HEK293 (cell line): ENCODE measurements around the gene DIP2C.

Experiments used
- CTCF ChIA-PET: fragments of 350-600 bp; formaldehyde crosslinking; extraction: SDS; loops from one replicate; lab custom pipeline; 2021; ENCODE audit warnings: antibody characterized with exemption; lab: Yijun Ruan, JAX
- POLR2A ChIA-PET: fragments of 300-600 bp; formaldehyde crosslinking; extraction: SDS; loops from one replicate; lab custom pipeline; 2020; ENCODE audit warnings: antibody characterized with exemption, inconsistent platforms; lab: Yijun Ruan, JAX
- H3K27ac ChIP-seq: fragments of 200-500 bp; sonication (Bioruptor generic); 2 replicates; pipeline ENCODE4 v1.5.1; 2014; ENCODE audit warnings: low read depth, low read length, control low read depth, inconsistent platforms; ENCODE audit errors: extremely low read depth
- H3K36me3 ChIP-seq, 2 experiments: fragments of 200-500 bp in 1 of 2; sonication (Bioruptor generic) in 1 of 2; 1 replicate in 1 of 2; 2 replicates in 1 of 2; pipeline ENCODE4 v1.5.1; 2014 to 2017; ENCODE audit warnings: inconsistent platforms in 2 of 2, low read length in 2 of 2; ENCODE audit not compliant: control insufficient read depth in 2 of 2, insufficient read depth in 1 of 2
- H3K4me1 ChIP-seq: fragments of 200-500 bp; sonication (Bioruptor generic); 2 replicates; pipeline ENCODE4 v1.5.1; 2014; ENCODE audit warnings: mild to moderate bottlenecking, low read length, inconsistent platforms; ENCODE audit not compliant: control insufficient read depth, insufficient read depth
- H3K4me3 ChIP-seq: 2 replicates; pipeline ENCODE4 v1.5.1; 2011; ENCODE audit warnings: low read depth, mild to moderate bottlenecking, control low read depth, low read length, moderate library complexity
- H3K9me3 ChIP-seq: fragments of 200-500 bp; sonication (Bioruptor generic); 2 replicates; pipeline ENCODE4 v1.5.1; 2014; ENCODE audit warnings: low read depth, low read length, inconsistent platforms; ENCODE audit not compliant: control insufficient read depth, insufficient read depth
- EGR2 ChIP-seq: fragments of 450-650 bp; formaldehyde crosslinking; IDR thresholded peaks from 2 replicates; pipeline ENCODE4 v1.5.1; 2016; ENCODE audit warnings: low read depth, missing biosample characterization, missing genetic modification characterization
- GLI4 ChIP-seq: fragments of 450-650 bp; formaldehyde crosslinking; IDR thresholded peaks from 2 replicates; pipeline ENCODE4 v1.5.1; 2016; ENCODE audit warnings: missing biosample characterization, missing genetic modification characterization
- GLIS2 ChIP-seq: fragments of 450-650 bp; formaldehyde crosslinking; IDR thresholded peaks from 2 replicates; pipeline ENCODE4 v1.5.1; 2016; ENCODE audit warnings: missing biosample characterization, missing genetic modification characterization
- SCRT1 ChIP-seq: fragments of 450-650 bp; formaldehyde crosslinking; IDR thresholded peaks from 2 replicates; pipeline ENCODE4 v1.5.1; 2016; ENCODE audit warnings: missing biosample characterization, missing genetic modification characterization, borderline replicate concordance
- ZNF394 ChIP-seq: fragments of 450-650 bp; formaldehyde crosslinking; IDR thresholded peaks from 2 replicates; pipeline ENCODE4 v1.5.1; 2016; ENCODE audit warnings: missing biosample characterization, missing genetic modification characterization, mild to moderate bottlenecking, moderate library complexity, borderline replicate concordance
- ZNF792 ChIP-seq: fragments of 450-650 bp; formaldehyde crosslinking; IDR thresholded peaks from 2 replicates; pipeline ENCODE4 v1.5.1; 2016; ENCODE audit warnings: missing biosample characterization, missing genetic modification characterization
- ZSCAN30 ChIP-seq: fragments of 450-650 bp; IDR thresholded peaks from 2 replicates; pipeline ENCODE4 v1.5.1; 2018; ENCODE audit warnings: missing biosample characterization, mild to moderate bottlenecking, missing genetic modification characterization, moderate library complexity
- TF ChIP-seq, protein P1 (sequence below): fragments of 450-650 bp; formaldehyde crosslinking; IDR thresholded peaks from 2 replicates; pipeline ENCODE4 v1.5.1; 2016; ENCODE audit warnings: missing biosample characterization, missing genetic modification characterization
- TF ChIP-seq, protein P2 (sequence below): fragments of 450-650 bp; formaldehyde crosslinking; IDR thresholded peaks from 2 replicates; pipeline ENCODE4 v1.5.1; 2016; ENCODE audit warnings: missing biosample characterization, missing genetic modification characterization
- TF ChIP-seq, protein P3 (sequence below): IDR thresholded peaks from 2 replicates; pipeline ENCODE4 v1.6.1; 2011; ENCODE audit warnings: mild to moderate bottlenecking, low read depth, low read length, borderline replicate concordance
- TF ChIP-seq, protein P4 (sequence below): fragments of 450-650 bp; formaldehyde crosslinking; IDR thresholded peaks from 2 replicates; pipeline ENCODE4 v1.5.1; 2017; ENCODE audit warnings: missing biosample characterization, missing genetic modification characterization

The DIP2C gene

DNA sequence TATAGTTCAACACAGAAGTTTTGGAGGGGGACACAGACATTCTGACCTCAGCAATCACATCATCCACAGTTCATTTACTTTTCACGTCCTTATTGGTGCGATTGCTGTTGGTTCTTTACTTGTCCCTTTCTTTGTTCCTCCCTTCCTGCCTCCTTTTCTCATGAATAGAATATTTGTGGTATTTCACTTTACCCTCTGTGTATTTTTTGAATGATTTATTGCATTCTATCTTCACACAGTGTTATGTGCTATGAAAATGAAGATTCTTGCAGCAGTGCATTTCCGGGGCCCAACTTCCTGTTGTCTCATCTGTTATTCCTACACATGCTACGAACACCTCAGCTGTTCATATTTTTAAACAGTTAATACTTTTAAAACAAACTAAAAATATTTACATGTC lies 374.6 kb downstream of the DIP2C start:
- H3K36me3 ChIP-seq: peaks cover 0 to 21% of the 10 kb centered on the region in 2 experiments; a peak in 1 of 3 replicates
- POLR2A ChIA-PET: no interaction called here
- H3K4me1 ChIP-seq: no peaks in the 10 kb centered on the region
- TF ChIP-seq GLI4 (tag by site-specific recombination): no peak
- TF ChIP-seq, protein P1, sequence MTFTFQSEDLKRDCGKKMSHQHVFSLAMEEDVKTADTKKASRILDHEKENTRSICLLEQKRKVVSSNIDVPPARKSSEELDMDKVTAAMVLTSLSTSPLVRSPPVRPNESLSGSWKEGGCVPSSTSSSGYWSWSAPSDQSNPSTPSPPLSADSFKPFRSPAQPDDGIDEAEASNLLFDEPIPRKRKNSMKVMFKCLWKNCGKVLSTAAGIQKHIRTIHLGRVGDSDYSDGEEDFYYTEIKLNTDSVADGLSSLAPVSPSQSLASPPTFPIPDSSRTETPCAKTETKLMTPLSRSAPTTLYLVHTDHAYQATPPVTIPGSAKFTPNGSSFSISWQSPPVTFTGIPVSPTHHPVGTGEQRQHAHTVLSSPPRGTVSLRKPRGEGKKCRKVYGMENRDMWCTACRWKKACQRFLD (tag by site-specific recombination): no peak
- TF ChIP-seq, protein P2, sequence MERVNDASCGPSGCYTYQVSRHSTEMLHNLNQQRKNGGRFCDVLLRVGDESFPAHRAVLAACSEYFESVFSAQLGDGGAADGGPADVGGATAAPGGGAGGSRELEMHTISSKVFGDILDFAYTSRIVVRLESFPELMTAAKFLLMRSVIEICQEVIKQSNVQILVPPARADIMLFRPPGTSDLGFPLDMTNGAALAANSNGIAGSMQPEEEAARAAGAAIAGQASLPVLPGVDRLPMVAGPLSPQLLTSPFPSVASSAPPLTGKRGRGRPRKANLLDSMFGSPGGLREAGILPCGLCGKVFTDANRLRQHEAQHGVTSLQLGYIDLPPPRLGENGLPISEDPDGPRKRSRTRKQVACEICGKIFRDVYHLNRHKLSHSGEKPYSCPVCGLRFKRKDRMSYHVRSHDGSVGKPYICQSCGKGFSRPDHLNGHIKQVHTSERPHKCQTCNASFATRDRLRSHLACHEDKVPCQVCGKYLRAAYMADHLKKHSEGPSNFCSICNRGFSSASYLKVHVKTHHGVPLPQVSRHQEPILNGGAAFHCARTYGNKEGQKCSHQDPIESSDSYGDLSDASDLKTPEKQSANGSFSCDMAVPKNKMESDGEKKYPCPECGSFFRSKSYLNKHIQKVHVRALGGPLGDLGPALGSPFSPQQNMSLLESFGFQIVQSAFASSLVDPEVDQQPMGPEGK (tag by site-specific recombination): no peak
- TF ChIP-seq EGR2 (tag by site-specific recombination): no peak
- TF ChIP-seq ZNF394 (tag by site-specific recombination): no peak
- no peak for TF ChIP-seq SCRT1
- no peaks in the 10 kb centered on the region for H3K9me3 ChIP-seq
- H3K4me3 ChIP-seq: no peak overlapping the region
- CTCF ChIA-PET: no interaction called here
- no peak overlapping the region for H3K27ac ChIP-seq

DNA sequence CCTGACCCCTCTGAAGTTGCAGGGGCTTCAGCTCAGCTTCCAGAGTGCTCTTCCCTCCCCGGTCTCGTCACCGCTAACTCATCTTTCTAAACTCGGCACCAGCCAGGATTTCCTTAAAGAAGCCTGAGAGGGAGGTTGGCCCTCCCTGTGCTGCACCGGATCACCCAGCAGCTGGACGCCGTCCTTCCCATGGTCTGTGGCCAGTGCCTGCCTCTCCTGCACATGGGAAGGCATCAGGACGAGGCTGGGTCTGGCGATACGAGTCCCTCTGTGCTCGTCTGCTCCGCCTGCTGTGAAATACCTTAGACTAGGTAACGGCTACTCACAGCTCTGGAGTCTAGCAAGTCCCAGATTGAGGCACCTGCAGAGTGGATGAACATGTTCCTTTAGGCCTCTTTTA lies 375.1 kb downstream of the DIP2C start:
- H3K27ac ChIP-seq: no peak overlapping the region

DNA sequence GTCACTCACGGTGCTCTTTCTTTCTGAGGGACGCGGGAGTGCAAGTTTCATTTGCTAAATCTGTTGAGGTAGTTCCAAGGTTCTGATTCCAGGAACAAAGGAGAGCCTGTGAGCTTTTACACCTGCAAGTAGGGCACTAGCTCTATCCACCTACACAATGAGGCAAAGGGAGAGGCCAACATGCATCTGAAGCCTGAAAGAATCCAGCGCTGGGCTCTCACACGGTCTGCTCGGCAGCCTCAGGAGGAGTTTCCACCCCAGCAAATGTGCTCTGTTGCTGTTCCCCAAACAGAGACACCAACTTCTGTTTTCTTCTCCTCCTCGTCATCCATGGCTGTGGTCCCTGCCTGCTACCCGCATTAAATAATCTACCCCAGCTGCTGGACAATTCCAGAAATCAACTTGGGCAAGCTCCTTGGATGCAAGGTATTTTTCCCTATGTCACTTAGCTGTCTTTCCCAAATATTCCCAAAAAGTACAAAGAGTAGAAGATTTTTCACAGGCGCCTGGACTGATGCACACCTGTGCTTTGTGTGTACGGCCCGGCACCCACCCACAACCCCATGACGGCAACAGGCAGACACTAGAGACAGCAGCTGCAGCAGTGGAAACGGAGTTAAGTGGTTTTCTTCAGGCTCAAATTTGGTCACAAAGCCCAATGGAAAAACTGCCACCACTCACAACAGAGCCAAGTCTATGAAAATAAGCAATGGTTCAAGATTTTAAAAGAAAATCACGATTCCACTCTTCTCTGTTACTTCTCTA lies 377.4 kb downstream of the DIP2C start:
- no peak for TF ChIP-seq ZNF792 (tag by site-specific recombination)
- TF ChIP-seq, protein P3, sequence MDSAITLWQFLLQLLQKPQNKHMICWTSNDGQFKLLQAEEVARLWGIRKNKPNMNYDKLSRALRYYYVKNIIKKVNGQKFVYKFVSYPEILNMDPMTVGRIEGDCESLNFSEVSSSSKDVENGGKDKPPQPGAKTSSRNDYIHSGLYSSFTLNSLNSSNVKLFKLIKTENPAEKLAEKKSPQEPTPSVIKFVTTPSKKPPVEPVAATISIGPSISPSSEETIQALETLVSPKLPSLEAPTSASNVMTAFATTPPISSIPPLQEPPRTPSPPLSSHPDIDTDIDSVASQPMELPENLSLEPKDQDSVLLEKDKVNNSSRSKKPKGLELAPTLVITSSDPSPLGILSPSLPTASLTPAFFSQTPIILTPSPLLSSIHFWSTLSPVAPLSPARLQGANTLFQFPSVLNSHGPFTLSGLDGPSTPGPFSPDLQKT: no peak
- TF ChIP-seq, protein P4, sequence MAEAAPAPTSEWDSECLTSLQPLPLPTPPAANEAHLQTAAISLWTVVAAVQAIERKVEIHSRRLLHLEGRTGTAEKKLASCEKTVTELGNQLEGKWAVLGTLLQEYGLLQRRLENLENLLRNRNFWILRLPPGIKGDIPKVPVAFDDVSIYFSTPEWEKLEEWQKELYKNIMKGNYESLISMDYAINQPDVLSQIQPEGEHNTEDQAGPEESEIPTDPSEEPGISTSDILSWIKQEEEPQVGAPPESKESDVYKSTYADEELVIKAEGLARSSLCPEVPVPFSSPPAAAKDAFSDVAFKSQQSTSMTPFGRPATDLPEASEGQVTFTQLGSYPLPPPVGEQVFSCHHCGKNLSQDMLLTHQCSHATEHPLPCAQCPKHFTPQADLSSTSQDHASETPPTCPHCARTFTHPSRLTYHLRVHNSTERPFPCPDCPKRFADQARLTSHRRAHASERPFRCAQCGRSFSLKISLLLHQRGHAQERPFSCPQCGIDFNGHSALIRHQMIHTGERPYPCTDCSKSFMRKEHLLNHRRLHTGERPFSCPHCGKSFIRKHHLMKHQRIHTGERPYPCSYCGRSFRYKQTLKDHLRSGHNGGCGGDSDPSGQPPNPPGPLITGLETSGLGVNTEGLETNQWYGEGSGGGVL (tag by site-specific recombination): no peak
- ChIA-PET POLR2A (interaction anchor here (0.7 kb wide), 1 partner anchor 17 kb away, joined by 3 read pairs; no protein-coding TSS in a partner anchor), CTCF (no interaction called here)
- H3K4me3 ChIP-seq: no peak overlapping the region
- peaks cover 0 to 21% of the 10 kb centered on the region in 2 experiments; a peak in 2 of 3 replicates for H3K36me3 ChIP-seq
- no peaks in the 10 kb centered on the region for H3K4me1 ChIP-seq
- no peaks in the 10 kb centered on the region for H3K9me3 ChIP-seq
- no peak overlapping the region for H3K27ac ChIP-seq

More for the DNA sequence above, 375.1 kb downstream of the DIP2C start:
- TF ChIP-seq GLIS2 (no peak), ZSCAN30 (tag by site-specific recombination) (no peak)
- CTCF ChIA-PET: no interaction called here
- POLR2A ChIA-PET: no interaction called here
- Histone ChIP-seq H3K4me1 (no peaks in the 10 kb centered on the region), H3K4me3 (no peak overlapping the region), H3K9me3 (no peaks in the 10 kb centered on the region), H3K36me3 (peaks cover 0 to 25% of the 10 kb centered on the region in 2 experiments; a peak in 2 of 3 replicates)
